Liver (tissue), 3 donors: ENCODE data around the gene ADARB1.

Experiments
- ATF3 ChIP-seq: IDR thresholded peaks from 2 replicates; pipeline ENCODE4 v1.6.1; 2016; ENCODE audit warnings: antibody characterized with exemption
- CTCF ChIP-seq: fragments of 150-350 bp; IDR thresholded peaks from 2 replicates; pipeline ENCODE4 v1.5.1; 2017; ENCODE audit warnings: improper control_type of control experiment, low read depth, low read length; ENCODE audit not compliant: missing input control
- EGR1 ChIP-seq, 2 donors: IDR thresholded peaks; 2 replicates each; pipeline ENCODE4 v1.6.1; 2016 to 2018; ENCODE audit warnings: antibody characterized with exemption in 2 of 2, low read depth in 2 of 2
- FOXA1 ChIP-seq: IDR thresholded peaks from 2 replicates; pipeline ENCODE4 v1.6.1; 2016; ENCODE audit warnings: antibody characterized with exemption
- REST ChIP-seq: IDR thresholded peaks from 2 replicates; pipeline ENCODE4 v1.6.1; 2016; ENCODE audit warnings: antibody characterized with exemption, mild to moderate bottlenecking
- RXRA ChIP-seq, 2 donors: IDR thresholded peaks; 2 replicates each; pipeline ENCODE4 v1.6.1; 2017 to 2018; ENCODE audit warnings: antibody characterized with exemption in 2 of 2, mild to moderate bottlenecking in 1 of 2
- TAF1 ChIP-seq: conservative IDR thresholded peaks from 2 replicates; pipeline ENCODE4 v1.6.1; 2016; ENCODE audit warnings: antibody characterized with exemption, mild to moderate bottlenecking
- ZBTB33 ChIP-seq: IDR thresholded peaks from 2 replicates; pipeline ENCODE4 v1.6.1; 2016; ENCODE audit warnings: antibody characterized with exemption
- TF ChIP-seq, protein P1 (sequence below): IDR thresholded peaks from 2 replicates; pipeline ENCODE4 v1.6.1; 2016; ENCODE audit warnings: antibody characterized with exemption
- donor health status: healthy.
- donor health status: healthy.

GRCh38 chr21:45162809-45163208, 88.4 kb downstream of the ADARB1 start:
- TF ChIP-seq EGR1 (IDR thresholded peaks at IDR 0.05; ENCODE audit: low read depth in 2 of 2): no peak
- no peak for TF ChIP-seq ZBTB33
- TF ChIP-seq TAF1: no peak
- no peak for TF ChIP-seq CTCF
- TF ChIP-seq, protein P1, sequence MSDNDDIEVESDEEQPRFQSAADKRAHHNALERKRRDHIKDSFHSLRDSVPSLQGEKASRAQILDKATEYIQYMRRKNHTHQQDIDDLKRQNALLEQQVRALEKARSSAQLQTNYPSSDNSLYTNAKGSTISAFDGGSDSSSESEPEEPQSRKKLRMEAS: no peak
- TF ChIP-seq REST: no peak
- TF ChIP-seq FOXA1: no peak
- TF ChIP-seq RXRA (IDR thresholded peaks at IDR 0.05): no peak
- TF ChIP-seq ATF3: no peak
